HEK293 (cell line): ENCODE data around the gene LRP1B.

ENCODE experiments used
- CTCF ChIP-seq: fragments of 450-650 bp; formaldehyde crosslinking; IDR thresholded peaks from 2 replicates; pipeline ENCODE4 v1.5.1; 2016; ENCODE audit warnings: missing biosample characterization, missing genetic modification characterization
- KLF16 ChIP-seq: fragments of 450-650 bp; formaldehyde crosslinking; IDR thresholded peaks from 2 replicates; pipeline ENCODE4 v1.5.1; 2017; ENCODE audit warnings: missing biosample characterization, missing genetic modification characterization
- TCF7L2 ChIP-seq: IDR thresholded peaks from 2 replicates; pipeline ENCODE4 v1.6.1; 2011; ENCODE audit warnings: low read depth, mild to moderate bottlenecking, inconsistent platforms, low read length, moderate library complexity, borderline replicate concordance
- ZNF114 ChIP-seq: fragments of 450-650 bp; formaldehyde crosslinking; IDR thresholded peaks from 2 replicates; pipeline ENCODE4 v1.5.0; 2017; ENCODE audit warnings: missing biosample characterization, missing genetic modification characterization
- ZNF140 ChIP-seq: fragments of 450-650 bp; formaldehyde crosslinking; IDR thresholded peaks from 2 replicates; pipeline ENCODE4 v1.5.1; 2016; ENCODE audit warnings: missing biosample characterization, missing genetic modification characterization
- ZNF274 ChIP-seq, 2 experiments: fragments of 200-500 bp in 1 of 2; fragments of 450-650 bp in 1 of 2; sonication (Bioruptor generic) in 1 of 2; formaldehyde crosslinking in 1 of 2; IDR thresholded peaks; 2 replicates each; pipeline versions ENCODE4 v1.5.1 to v1.6.1; 2014 to 2016; ENCODE audit warnings: borderline replicate concordance in 1 of 2, inconsistent platforms in 1 of 2, low read length in 1 of 2, missing biosample characterization in 1 of 2, missing genetic modification characterization in 1 of 2
- ZNF366 ChIP-seq: fragments of 450-650 bp; formaldehyde crosslinking; conservative IDR thresholded peaks from 2 replicates; pipeline ENCODE4 v1.5.1; 2016; ENCODE audit warnings: missing biosample characterization, missing genetic modification characterization
- ZNF530 ChIP-seq: fragments of 450-650 bp; formaldehyde crosslinking; IDR thresholded peaks from 2 replicates; pipeline ENCODE4 v1.5.1; 2016; ENCODE audit warnings: low read depth, missing biosample characterization, missing genetic modification characterization
- ZNF792 ChIP-seq: fragments of 450-650 bp; formaldehyde crosslinking; IDR thresholded peaks from 2 replicates; pipeline ENCODE4 v1.5.1; 2016; ENCODE audit warnings: missing biosample characterization, missing genetic modification characterization
- TF ChIP-seq, protein P1 (sequence below): fragments of 450-650 bp; formaldehyde crosslinking; IDR thresholded peaks from 2 replicates; pipeline ENCODE4 v1.5.1; 2017; ENCODE audit warnings: missing biosample characterization, missing genetic modification characterization
- TF ChIP-seq, protein P2 (sequence below): fragments of 450-650 bp; formaldehyde crosslinking; IDR thresholded peaks from 2 replicates; pipeline ENCODE4 v1.5.1; 2016; ENCODE audit warnings: missing biosample characterization, missing genetic modification characterization

GRCh38 chr2:141524777-141525176 is 606.0 kb downstream of the LRP1B start:
- TF ChIP-seq ZNF274 (IDR thresholded peaks at IDR 0.05; ENCODE audit: low read length): no peak
- TF ChIP-seq ZNF274 (tag by site-specific recombination; IDR thresholded peaks at IDR 0.05; ENCODE audit: borderline replicate concordance): no peak
- TF ChIP-seq ZNF366 (tag by site-specific recombination): no peak
- TF ChIP-seq CTCF: no peak
- no peak for TF ChIP-seq ZNF530 (tag by site-specific recombination)
- no peak for TF ChIP-seq TCF7L2
- TF ChIP-seq, protein P1, sequence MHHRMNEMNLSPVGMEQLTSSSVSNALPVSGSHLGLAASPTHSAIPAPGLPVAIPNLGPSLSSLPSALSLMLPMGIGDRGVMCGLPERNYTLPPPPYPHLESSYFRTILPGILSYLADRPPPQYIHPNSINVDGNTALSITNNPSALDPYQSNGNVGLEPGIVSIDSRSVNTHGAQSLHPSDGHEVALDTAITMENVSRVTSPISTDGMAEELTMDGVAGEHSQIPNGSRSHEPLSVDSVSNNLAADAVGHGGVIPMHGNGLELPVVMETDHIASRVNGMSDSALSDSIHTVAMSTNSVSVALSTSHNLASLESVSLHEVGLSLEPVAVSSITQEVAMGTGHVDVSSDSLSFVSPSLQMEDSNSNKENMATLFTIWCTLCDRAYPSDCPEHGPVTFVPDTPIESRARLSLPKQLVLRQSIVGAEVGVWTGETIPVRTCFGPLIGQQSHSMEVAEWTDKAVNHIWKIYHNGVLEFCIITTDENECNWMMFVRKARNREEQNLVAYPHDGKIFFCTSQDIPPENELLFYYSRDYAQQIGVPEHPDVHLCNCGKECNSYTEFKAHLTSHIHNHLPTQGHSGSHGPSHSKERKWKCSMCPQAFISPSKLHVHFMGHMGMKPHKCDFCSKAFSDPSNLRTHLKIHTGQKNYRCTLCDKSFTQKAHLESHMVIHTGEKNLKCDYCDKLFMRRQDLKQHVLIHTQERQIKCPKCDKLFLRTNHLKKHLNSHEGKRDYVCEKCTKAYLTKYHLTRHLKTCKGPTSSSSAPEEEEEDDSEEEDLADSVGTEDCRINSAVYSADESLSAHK (tag by site-specific recombination): no peak
- TF ChIP-seq ZNF140 (tag by site-specific recombination): no peak
- no peak for TF ChIP-seq KLF16 (tag by site-specific recombination)
- TF ChIP-seq ZNF114: no peak
- TF ChIP-seq, protein P2, sequence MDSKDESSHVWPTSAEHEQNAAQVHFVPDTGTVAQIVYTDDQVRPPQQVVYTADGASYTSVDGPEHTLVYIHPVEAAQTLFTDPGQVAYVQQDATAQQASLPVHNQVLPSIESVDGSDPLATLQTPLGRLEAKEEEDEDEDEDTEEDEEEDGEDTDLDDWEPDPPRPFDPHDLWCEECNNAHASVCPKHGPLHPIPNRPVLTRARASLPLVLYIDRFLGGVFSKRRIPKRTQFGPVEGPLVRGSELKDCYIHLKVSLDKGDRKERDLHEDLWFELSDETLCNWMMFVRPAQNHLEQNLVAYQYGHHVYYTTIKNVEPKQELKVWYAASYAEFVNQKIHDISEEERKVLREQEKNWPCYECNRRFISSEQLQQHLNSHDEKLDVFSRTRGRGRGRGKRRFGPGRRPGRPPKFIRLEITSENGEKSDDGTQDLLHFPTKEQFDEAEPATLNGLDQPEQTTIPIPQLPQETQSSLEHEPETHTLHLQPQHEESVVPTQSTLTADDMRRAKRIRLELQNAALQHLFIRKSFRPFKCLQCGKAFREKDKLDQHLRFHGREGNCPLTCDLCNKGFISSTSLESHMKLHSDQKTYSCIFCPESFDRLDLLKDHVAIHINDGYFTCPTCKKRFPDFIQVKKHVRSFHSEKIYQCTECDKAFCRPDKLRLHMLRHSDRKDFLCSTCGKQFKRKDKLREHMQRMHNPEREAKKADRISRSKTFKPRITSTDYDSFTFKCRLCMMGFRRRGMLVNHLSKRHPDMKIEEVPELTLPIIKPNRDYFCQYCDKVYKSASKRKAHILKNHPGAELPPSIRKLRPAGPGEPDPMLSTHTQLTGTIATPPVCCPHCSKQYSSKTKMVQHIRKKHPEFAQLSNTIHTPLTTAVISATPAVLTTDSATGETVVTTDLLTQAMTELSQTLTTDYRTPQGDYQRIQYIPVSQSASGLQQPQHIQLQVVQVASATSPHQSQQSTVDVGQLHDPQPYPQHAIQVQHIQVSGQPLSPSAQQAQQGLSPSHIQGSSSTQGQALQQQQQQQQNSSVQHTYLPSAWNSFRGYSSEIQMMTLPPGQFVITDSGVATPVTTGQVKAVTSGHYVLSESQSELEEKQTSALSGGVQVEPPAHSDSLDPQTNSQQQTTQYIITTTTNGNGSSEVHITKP (tag by site-specific recombination): no peak
- TF ChIP-seq ZNF792: no peak
